Measurements from ENCODE around the gene LDLRAD3. TPM values are rescaled to one million over a fixed set of nuclear protein-coding genes. Genes with fewer than 3 reads are reported as not detected.

Gene LDLRAD3
- total RNA-seq, 1 experiment from 2014 or later = 28.1 TPM

- intact Hi-C loops (cut with micrococcal nuclease; ENCODE audit: unreplicated experiment) = no loop called here
- in situ Hi-C loops (cut with HindIII; ENCODE audit: low pct_unique_long_range_greater_than_20kb, low sequenced_read_pairs) = no loop called here
- no peak for ATAC-seq
Measured at GRCh38 chr11:36093548-36093947, 149.7 kb downstream of the LDLRAD3 start.

DNA sequence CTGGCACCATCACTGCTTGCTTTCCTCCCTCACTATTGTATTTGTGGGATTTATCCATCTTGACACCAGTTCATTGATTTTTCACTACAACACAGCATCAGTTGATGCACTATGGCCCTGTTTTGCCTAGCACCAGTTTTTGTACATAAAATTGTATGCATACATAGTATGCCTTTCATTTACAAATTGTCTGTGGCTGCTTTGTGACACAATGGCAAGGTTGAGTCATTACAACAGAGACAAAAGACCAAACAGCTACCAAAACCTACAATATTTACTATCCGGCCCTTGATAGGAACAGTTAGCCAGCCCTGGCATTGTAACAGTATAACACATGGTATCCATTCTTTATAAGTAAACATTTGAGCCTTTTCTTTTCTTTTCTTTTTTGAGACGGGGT is 150.3 kb downstream of the LDLRAD3 start:
- Histone ChIP-seq H3K27me3 (ENCODE audit: control insufficient read depth, insufficient read depth, low read length) (no peaks in the 10 kb centered on the region), H3K4me3 (ENCODE audit: low read depth in 2 of 2, low read length in 2 of 2) (no peak overlapping the region), H3K4me1 (ENCODE audit: control insufficient read depth, insufficient read depth, low read length) (no peaks in the 10 kb centered on the region), H3K9me3 (ENCODE audit: control insufficient read depth, insufficient read depth, low read depth, low read length) (no peaks in the 10 kb centered on the region; the same call in 1 of the 2 replicates), H3K36me3 (ENCODE audit: control insufficient read depth, insufficient read depth, low read length) (no peaks in the 10 kb centered on the region), H3K27ac (ENCODE audit: low read length) (no peak overlapping the region)
- intact Hi-C loops (cut with micrococcal nuclease; ENCODE audit: unreplicated experiment) = no loop called here
- BruUV-seq (replicated peaks) = no TSS peak
- TF ChIP-seq POLR2AphosphoS5 (IDR thresholded peaks at IDR 0.05; ENCODE audit: low read depth, low read length) = no peak
- TF ChIP-seq REST (IDR thresholded peaks at IDR 0.05; ENCODE audit: insufficient read depth in 1 of 2, low read depth in 2 of 2, low read length in 1 of 2) = no peak
- no peak for TF ChIP-seq TCF7L2 (IDR thresholded peaks at IDR 0.05; ENCODE audit: low read depth, low read length)
- no peak for TF ChIP-seq CTCF (IDR thresholded peaks at IDR 0.05)
- TF ChIP-seq SIN3A (IDR thresholded peaks at IDR 0.05; ENCODE audit: borderline replicate concordance, insufficient read depth, low read depth, low read length) = no peak
- in situ Hi-C loops (cut with HindIII; ENCODE audit: low pct_unique_long_range_greater_than_20kb, low sequenced_read_pairs) = no loop called here
- DNase-seq (ENCODE audit: low read depth, low spot score) (no peak), ATAC-seq (no peak)
- ChIA-PET CTCF (no interaction called here), POLR2A (no interaction called here)

More at GRCh38 chr11:36093548-36093947, 149.7 kb downstream of the LDLRAD3 start:
- DNase-seq (ENCODE audit: low read depth, low spot score) = no peak
- POLR2A ChIA-PET = no interaction called here
- H3K36me3 ChIP-seq (ENCODE audit: control insufficient read depth, insufficient read depth, low read length) = no peaks in the 10 kb centered on the region
- TF ChIP-seq POLR2AphosphoS5 (IDR thresholded peaks at IDR 0.05; ENCODE audit: low read depth, low read length) (no peak), REST (IDR thresholded peaks at IDR 0.05; ENCODE audit: insufficient read depth in 1 of 2, low read depth in 2 of 2, low read length in 1 of 2) (no peak), TCF7L2 (IDR thresholded peaks at IDR 0.05; ENCODE audit: low read depth, low read length) (no peak), SIN3A (IDR thresholded peaks at IDR 0.05; ENCODE audit: borderline replicate concordance, insufficient read depth, low read depth, low read length) (no peak), CTCF (IDR thresholded peaks at IDR 0.05) (no peak)
- no peaks in the 10 kb centered on the region for H3K4me1 ChIP-seq (ENCODE audit: control insufficient read depth, insufficient read depth, low read length)
- no TSS peak for BruUV-seq (replicated peaks)
- no peaks in the 10 kb centered on the region for H3K27me3 ChIP-seq (ENCODE audit: control insufficient read depth, insufficient read depth, low read length)
- H3K4me3 ChIP-seq (ENCODE audit: low read depth in 2 of 2, low read length in 2 of 2) = no peak overlapping the region
- no peak overlapping the region for H3K27ac ChIP-seq (ENCODE audit: low read length)
- CTCF ChIA-PET = no interaction called here
- H3K9me3 ChIP-seq (ENCODE audit: control insufficient read depth, insufficient read depth, low read depth, low read length) = no peaks in the 10 kb centered on the region; the same call in 1 of the 2 replicates

Measured in Panc1 (cell line).